ENCODE measurements around the gene RNF182. TPM values are rescaled to one million over a fixed set of nuclear protein-coding genes. Genes with fewer than 3 reads are reported as not detected.
"Not testable (repeated sequence)": the region's sequence is repeated elsewhere in the genome, so short reads cannot be mapped to it uniquely, and the experiment has no call there.

Gene RNF182
- total RNA-seq, 4 donors from 2014 or later = not detected

DNA sequence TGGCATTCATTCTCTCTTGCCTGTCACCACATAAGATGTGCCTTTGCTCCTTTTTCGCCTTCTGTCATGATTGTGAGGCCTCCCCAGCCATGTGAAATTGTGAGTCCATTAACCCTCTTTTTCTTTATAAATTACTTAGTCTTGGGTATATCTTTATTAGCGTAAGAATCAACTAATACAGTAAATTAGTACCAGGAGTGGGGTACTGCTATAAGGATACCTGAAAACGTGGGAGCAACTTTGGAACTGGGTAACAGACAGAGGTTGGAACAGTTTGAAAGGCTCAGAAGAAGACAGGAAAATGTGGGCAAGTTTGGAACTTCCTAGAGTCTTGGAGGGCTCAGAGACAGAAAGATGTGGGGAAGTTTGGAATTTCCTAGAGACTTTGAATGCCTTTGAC lies 46.6 kb downstream of the RNF182 start:
- no peaks in the 10 kb centered on the region for H3K4me1 ChIP-seq
- intact Hi-C loops (cut with DNase I; ENCODE audit: low total_unique reads) = no loop called here
- in situ Hi-C loops (cut with MboI; ENCODE audit: low pct_ligation_motif_present in 1 of 4, low pct_unique_long_range_greater_than_20kb in 1 of 4, low sequenced_read_pairs in 3 of 4) = no loop called here
- TF ChIP-seq POLR2A (IDR thresholded peaks at IDR 0.05) = no peak
- TF ChIP-seq, protein P1, sequence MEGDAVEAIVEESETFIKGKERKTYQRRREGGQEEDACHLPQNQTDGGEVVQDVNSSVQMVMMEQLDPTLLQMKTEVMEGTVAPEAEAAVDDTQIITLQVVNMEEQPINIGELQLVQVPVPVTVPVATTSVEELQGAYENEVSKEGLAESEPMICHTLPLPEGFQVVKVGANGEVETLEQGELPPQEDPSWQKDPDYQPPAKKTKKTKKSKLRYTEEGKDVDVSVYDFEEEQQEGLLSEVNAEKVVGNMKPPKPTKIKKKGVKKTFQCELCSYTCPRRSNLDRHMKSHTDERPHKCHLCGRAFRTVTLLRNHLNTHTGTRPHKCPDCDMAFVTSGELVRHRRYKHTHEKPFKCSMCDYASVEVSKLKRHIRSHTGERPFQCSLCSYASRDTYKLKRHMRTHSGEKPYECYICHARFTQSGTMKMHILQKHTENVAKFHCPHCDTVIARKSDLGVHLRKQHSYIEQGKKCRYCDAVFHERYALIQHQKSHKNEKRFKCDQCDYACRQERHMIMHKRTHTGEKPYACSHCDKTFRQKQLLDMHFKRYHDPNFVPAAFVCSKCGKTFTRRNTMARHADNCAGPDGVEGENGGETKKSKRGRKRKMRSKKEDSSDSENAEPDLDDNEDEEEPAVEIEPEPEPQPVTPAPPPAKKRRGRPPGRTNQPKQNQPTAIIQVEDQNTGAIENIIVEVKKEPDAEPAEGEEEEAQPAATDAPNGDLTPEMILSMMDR (IDR thresholded peaks at IDR 0.05) = no peak
- H3K9me3 ChIP-seq = peaks cover 13 to 17% of the 10 kb centered on the region in 2 donors
- no peaks in the 10 kb centered on the region for H3K36me3 ChIP-seq
- H3K27me3 ChIP-seq = no peaks in the 10 kb centered on the region
- H3K27ac ChIP-seq = no peak overlapping the region
- no peak overlapping the region for H3K4me3 ChIP-seq
- DNase-seq = no peak
- 56 to 65% methylated on average over 3 of the region's 3 CpGs for WGBS, 2 donors (ENCODE audit: low coverage in 1 of 2)

DNA sequence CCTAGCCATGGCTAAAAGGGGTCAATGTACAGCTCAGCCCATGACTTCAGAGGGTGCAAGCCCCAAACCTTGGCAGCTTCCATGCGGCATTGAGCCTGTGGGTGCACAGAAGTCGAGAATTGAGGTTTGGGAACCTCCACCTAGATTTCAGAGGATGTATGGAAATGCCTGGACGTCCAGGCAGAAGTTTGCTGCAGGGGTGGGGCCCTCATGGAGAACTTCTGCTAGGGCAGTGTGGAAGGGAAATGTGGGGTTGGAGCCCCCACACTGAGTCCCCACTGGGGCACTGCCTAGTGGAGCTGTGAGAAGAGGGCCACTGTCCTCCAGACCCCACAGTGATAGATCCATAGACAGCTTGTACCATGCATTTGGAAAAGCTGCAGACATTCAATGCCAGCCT lies 47.9 kb downstream of the RNF182 start:
- H3K4me3 ChIP-seq; H3K36me3 ChIP-seq; H3K27ac ChIP-seq; H3K4me1 ChIP-seq; intact Hi-C loops (cut with DNase I; ENCODE audit: low total_unique reads); in situ Hi-C loops (cut with MboI; ENCODE audit: low pct_ligation_motif_present in 1 of 4, low pct_unique_long_range_greater_than_20kb in 1 of 4, low sequenced_read_pairs in 3 of 4); DNase-seq; H3K27me3 ChIP-seq: not testable (repeated sequence)
- 87% methylated on average over 3 of the region's 3 CpGs; no CpG with 5 or more reads in 1 of the 2 donors for WGBS, 2 donors (ENCODE audit: low coverage in 1 of 2)
- peaks cover 13 to 17% of the 10 kb centered on the region in 2 donors for H3K9me3 ChIP-seq

DNA sequence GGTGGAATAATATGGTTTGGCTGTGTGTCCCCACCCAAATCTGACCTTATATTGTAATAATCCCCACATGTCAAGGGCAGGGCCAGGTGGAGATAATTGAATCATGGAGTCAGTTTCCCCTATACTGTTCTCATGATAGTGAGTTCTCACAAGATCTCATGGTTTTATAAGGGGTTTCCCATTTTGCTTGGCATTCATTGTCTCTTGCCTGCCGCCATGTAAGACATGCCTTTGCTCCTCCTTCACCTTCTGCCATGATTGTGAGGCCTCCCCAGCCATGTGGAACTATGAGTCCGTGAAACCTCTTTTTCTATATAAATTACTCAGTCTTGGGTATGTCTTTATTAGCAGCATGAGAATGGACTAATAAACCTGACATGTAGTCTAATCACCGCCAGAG lies 48.7 kb downstream of the RNF182 start:
- in situ Hi-C loops (cut with MboI; ENCODE audit: low pct_ligation_motif_present in 1 of 4, low pct_unique_long_range_greater_than_20kb in 1 of 4, low sequenced_read_pairs in 3 of 4) = not testable (repeated sequence)

DNA sequence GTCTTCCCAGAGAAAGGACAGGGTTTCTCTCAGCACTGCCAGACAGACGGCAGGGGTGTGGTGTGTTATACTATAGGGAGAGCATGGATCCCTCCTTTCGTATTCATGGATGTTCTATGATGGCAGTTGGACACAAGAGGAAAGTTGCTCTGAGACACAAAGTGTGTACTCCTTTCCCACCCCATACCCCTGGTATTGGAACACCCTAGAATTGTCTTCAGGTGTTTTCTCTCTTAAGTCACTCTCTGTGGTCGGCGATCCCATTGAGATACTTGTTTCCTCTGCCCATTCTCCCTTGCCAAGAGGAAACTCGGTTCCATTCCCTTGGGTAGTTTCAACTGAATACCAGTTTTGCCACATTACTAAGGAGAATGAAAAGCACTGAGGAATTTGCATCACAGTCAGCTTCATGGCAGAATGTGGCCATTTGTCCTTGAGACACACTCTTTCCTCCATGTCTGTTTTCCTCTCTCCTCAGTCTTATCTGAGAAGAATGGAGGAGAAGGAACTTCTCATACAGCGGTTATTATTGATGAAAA lies 53.4 kb downstream of the RNF182 start:
- H3K4me3 ChIP-seq = no peak overlapping the region
- no peak for DNase-seq
- H3K27me3 ChIP-seq = peaks cover 17% of the 10 kb centered on the region
- H3K4me1 ChIP-seq = no peaks in the 10 kb centered on the region
- 78 to 91% methylated on average over 3 to 6 of the region's 6 CpGs for whole genome bisulfite sequencing, 2 donors (ENCODE audit: low coverage in 1 of 2)
- intact Hi-C loops (cut with DNase I; ENCODE audit: low total_unique reads) = no loop called here
- in situ Hi-C loops (cut with MboI; ENCODE audit: low pct_ligation_motif_present in 1 of 4, low pct_unique_long_range_greater_than_20kb in 1 of 4, low sequenced_read_pairs in 3 of 4) = no loop called here
- H3K27ac ChIP-seq = no peak overlapping the region
- H3K9me3 ChIP-seq = peaks cover 0 to under 1% of the 10 kb centered on the region in 2 donors
- H3K36me3 ChIP-seq = no peaks in the 10 kb centered on the region
- no peak for TF ChIP-seq POLR2A (IDR thresholded peaks at IDR 0.05)
- TF ChIP-seq, protein P1 (IDR thresholded peaks at IDR 0.05) = no peak
- no peak for TF ChIP-seq POLR2AphosphoS5 (IDR thresholded peaks at IDR 0.05)
- no peak for TF ChIP-seq EP300 (IDR thresholded peaks at IDR 0.05; ENCODE audit: low read depth)

More for the DNA sequence above, 48.7 kb downstream of the RNF182 start:
- H3K36me3 ChIP-seq; H3K27me3 ChIP-seq; H3K27ac ChIP-seq; DNase-seq; H3K4me1 ChIP-seq; H3K4me3 ChIP-seq; intact Hi-C loops (cut with DNase I; ENCODE audit: low total_unique reads): not testable (repeated sequence)
- peaks cover 13 to 17% of the 10 kb centered on the region in 2 donors for H3K9me3 ChIP-seq
- 84 to 100% methylated on average over 1 to 3 of the region's 3 CpGs for WGBS, 2 donors (ENCODE audit: low coverage in 1 of 2)

DNA sequence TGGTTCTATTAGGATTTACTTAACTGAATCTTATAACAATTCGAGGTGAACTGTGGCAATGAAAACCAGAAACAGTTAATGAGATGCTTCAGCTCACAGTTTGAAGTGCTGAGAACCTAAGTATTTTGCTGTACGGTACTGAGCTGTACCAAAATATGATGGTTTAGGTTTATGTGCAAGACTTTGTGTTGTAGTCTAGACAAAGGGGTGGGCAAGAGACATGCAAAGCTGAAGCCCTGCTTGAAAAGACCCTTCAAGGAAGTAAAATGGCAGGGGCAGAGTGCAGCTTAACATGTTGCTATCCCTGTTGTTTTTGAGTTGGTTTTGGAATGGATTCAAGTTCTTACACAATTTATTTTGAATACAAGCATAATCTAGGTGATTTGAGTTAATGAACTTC lies 54.0 kb downstream of the RNF182 start:
- DNase-seq = no peak
- no peak overlapping the region for H3K27ac ChIP-seq
- no peaks in the 10 kb centered on the region for H3K9me3 ChIP-seq
- no peak overlapping the region for H3K4me3 ChIP-seq
- H3K27me3 ChIP-seq = peaks cover 24% of the 10 kb centered on the region
- TF ChIP-seq, protein P1 (IDR thresholded peaks at IDR 0.05) = no peak
- TF ChIP-seq POLR2A (IDR thresholded peaks at IDR 0.05) (no peak), POLR2AphosphoS5 (IDR thresholded peaks at IDR 0.05) (no peak), EP300 (IDR thresholded peaks at IDR 0.05; ENCODE audit: low read depth) (no peak)
- 65 to 66% methylated on average over 2 of the region's 2 CpGs for WGBS, 2 donors (ENCODE audit: low coverage in 1 of 2)
- in situ Hi-C loops (cut with MboI; ENCODE audit: low pct_ligation_motif_present in 1 of 4, low pct_unique_long_range_greater_than_20kb in 1 of 4, low sequenced_read_pairs in 3 of 4) (no loop called here), intact Hi-C loops (cut with DNase I; ENCODE audit: low total_unique reads) (no loop called here)
- H3K36me3 ChIP-seq = no peaks in the 10 kb centered on the region
- no peaks in the 10 kb centered on the region for H3K4me1 ChIP-seq

Data from transverse colon (tissue), 4 donors.